22Rv1 (cell line): ENCODE data around the gene CRELD2.
A peak's percentile ranks its signal among the peaks of the same experiment; 100 is the strongest.

ENCODE experiments used
- H3K27ac ChIP-seq: fragments of 450-650 bp; 2 replicates; pipeline ENCODE4 v1.5.1; 2017
- CTCF ChIP-seq: fragments of 450-650 bp; IDR thresholded peaks from 2 replicates; pipeline ENCODE4 v1.5.1; 2017; ENCODE audit warnings: mild to moderate bottlenecking
- ZFX ChIP-seq: fragments of 450-650 bp; IDR thresholded peaks from 2 replicates; pipeline ENCODE4 v1.6.1; 2017; ENCODE audit warnings: antibody characterized with exemption, borderline replicate concordance

The CRELD2 gene

GRCh38 chr22:49914256-49914655 lies 4.2 kb upstream of the CRELD2 start:
- H3K27ac ChIP-seq, result no peak overlapping the region
- TF ChIP-seq ZFX, result no peak
- TF ChIP-seq CTCF, result no peak

GRCh38 chr22:49915610-49916009 lies 2.8 kb upstream of the CRELD2 start:
- no peak overlapping the region for H3K27ac ChIP-seq
- TF ChIP-seq CTCF, result no peak

- no peak for TF ChIP-seq ZFX
- no peak for TF ChIP-seq CTCF
- H3K27ac ChIP-seq, result peak overlapping the region; percentile 95
Measured at GRCh38 chr22:49916831-49917230, 1.6 kb upstream of the CRELD2 start.

- TF ChIP-seq ZFX (no peak), CTCF (no peak)
- peak overlapping the region; percentile 95 for H3K27ac ChIP-seq
Measured at GRCh38 chr22:49918911-49919881, 762 bp downstream of the CRELD2 start.

GRCh38 chr22:49920859-49921258 lies 2.4 kb downstream of the CRELD2 start:
- TF ChIP-seq CTCF (no peak), ZFX (no peak)
- H3K27ac ChIP-seq, result no peak overlapping the region

GRCh38 chr22:49921508-49922278 lies 3.3 kb downstream of the CRELD2 start:
- H3K27ac ChIP-seq, result peak overlapping the region; percentile 8; the same call in 1 of the 2 replicates
- no peak for TF ChIP-seq CTCF
- no peak for TF ChIP-seq ZFX

GRCh38 chr22:49922484-49922883 lies 4.0 kb downstream of the CRELD2 start:
- TF ChIP-seq CTCF, result no peak
- no peak for TF ChIP-seq ZFX

More at GRCh38 chr22:49922484-49922883, 4.0 kb downstream of the CRELD2 start:
- H3K27ac ChIP-seq, result no peak overlapping the region
